ENCODE results near the gene NPM1.

GRCh38 chr5:171363846-171364245 is 23.8 kb upstream of the NPM1 start:
- TF ChIP-seq CTCF (IDR thresholded peaks at IDR 0.05) = no peak
- no peak for TF ChIP-seq EP300 (IDR thresholded peaks at IDR 0.05)
- no peak for TF ChIP-seq POLR2AphosphoS5 (IDR thresholded peaks at IDR 0.05)

Measured in gastroesophageal sphincter (tissue), 3 donors.